HG03159 (cell line): ENCODE results near the gene VRK3.
A peak's percentile ranks its signal among the peaks of the same experiment; 100 is the strongest.

Source experiments
- ATAC-seq: cut with Tn5 transposase; IDR thresholded peaks from one replicate; pipeline ENCODE4 v1.9.1; 2021; ENCODE audit warnings: mild to moderate bottlenecking, moderate library complexity; ENCODE audit not compliant: unreplicated experiment

Gene VRK3

GRCh38 chr19:49932731-49933131 is 92.4 kb downstream of the VRK3 start:
- no peak for ATAC-seq

DNA sequence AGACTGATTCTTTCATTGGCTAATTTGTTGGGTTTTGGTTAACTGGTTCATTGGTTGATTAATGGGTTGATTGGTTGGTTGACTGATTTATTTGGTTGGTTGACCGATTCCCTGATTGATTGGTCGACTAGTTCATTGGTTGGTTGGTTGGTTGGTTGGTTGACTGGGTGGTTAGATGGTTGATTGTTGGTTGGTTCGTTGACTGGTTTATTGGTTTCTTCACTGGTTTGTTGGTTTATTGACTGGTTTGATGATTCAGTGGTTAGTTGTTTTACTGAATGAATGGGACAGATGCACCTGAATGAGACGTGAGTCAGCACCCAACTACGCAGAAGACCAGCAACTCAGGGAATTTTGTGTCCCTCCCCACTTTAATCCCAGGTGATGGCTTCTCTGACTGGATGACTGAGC is 93.1 kb downstream of the VRK3 start:
- ATAC-seq, result no peak

- ATAC-seq, result no peak
These were observed 93.7 kb downstream of the VRK3 start for GRCh38 chr19:49931293-49932040.

DNA sequence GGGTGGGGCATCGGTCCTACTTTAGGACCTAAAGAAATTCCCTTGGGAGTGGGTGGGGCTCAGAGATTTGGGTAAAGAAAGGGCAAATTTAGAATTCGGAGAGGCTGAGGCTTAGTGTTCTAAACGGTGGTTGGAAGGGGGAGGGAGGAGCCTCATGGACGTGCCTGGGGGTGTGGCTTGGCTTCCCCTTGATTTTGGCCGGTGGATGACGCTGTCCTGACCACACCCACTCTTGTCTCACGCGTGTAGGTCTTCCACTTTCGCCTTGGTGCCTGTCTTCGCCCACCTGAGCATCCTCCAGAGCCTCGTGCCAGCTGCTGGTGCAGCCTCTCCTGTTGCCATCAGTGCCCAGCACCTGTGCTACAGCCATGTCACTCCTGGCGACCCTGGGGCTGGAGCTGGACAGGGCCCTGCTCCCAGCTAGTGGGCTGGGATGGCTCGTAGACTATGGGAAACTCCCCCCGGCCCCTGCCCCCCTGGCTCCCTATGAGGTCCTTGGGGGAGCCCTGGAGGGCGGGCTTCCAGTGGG is 94.6 kb downstream of the VRK3 start:
- ATAC-seq, result no peak

- peak; percentile 80 for ATAC-seq
These were observed 95.3 kb downstream of the VRK3 start for GRCh38 chr19:49929611-49930482.

GRCh38 chr19:49929121-49929610 is 96.0 kb downstream of the VRK3 start, which contains the start of the genes ATF5 and NUP62:
Gene ATF5 (plus strand): TSS chr19:49929205. CDS start chr19:49930851, 1,646 bp downstream.
Gene NUP62 (minus strand): TSS chr19:49929504. CDS start chr19:49909807, 19,697 bp downstream.
- peak; percentile 54 for ATAC-seq

- ATAC-seq, result no peak
These were observed 97.5 kb downstream of the VRK3 start for GRCh38 chr19:49927526-49928264.

DNA sequence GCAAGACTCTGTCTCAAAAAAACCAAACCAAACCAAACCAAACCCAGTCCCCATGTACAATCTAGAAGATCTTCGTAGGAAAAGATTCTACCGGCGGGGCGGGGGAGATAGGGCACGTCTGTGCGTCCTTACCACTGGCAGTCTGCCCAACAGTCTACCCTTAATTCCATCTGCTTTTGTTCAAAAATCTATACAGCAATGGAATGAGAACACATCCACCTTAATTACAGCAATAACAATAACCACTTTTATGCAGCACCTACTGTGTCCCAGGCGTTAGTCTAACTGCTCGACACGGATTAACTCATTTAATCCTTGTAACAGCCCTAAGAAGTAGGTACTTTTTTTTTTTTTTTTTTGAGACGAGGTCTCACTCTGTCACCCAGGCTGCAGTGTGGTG is 98.7 kb downstream of the VRK3 start:
- ATAC-seq, result no peak
